ENCODE results near the gene ABCC5.

- TF ChIP-seq CTCF (IDR thresholded peaks at IDR 0.05; ENCODE audit: low read depth, low read length) = no peak
- TF ChIP-seq POLR2A (IDR thresholded peaks at IDR 0.05; ENCODE audit: extremely low read depth, insufficient read length) = no peak
- TF ChIP-seq MAX (IDR thresholded peaks at IDR 0.05; ENCODE audit: low read depth, low read length) = no peak
Measured at GRCh38 chr3:183959214-183959613, 58.5 kb downstream of the ABCC5 start.

Data from NB4 (cell line).